ENCODE measurements around the gene MIPOL1. TPM values are rescaled to one million over a fixed set of nuclear protein-coding genes. Genes with fewer than 3 reads are reported as not detected.

Gene MIPOL1
- total and polyA plus RNA-seq, 2 experiments from 2014 or later: 16.6 to 24.8 TPM

DNA sequence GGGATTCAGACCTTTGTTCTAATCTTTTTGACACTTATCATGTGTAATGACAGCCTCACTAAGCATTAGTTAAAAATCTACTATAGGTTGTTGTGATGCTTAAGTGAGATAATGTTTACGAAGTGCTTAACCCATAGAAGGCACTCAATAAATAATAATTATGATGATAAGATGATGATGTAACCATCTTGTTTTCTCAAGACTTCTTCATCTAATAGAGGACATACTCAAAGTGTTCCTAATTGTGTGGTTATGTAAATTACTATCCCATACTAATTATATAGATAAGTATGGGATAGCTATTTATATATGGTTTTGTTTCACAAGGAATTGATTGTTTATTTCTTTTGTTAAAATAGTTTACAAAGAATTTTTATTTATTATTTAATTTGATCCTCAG is 76.9 kb downstream of the MIPOL1 start (continued):
- TF ChIP-seq, protein P1, sequence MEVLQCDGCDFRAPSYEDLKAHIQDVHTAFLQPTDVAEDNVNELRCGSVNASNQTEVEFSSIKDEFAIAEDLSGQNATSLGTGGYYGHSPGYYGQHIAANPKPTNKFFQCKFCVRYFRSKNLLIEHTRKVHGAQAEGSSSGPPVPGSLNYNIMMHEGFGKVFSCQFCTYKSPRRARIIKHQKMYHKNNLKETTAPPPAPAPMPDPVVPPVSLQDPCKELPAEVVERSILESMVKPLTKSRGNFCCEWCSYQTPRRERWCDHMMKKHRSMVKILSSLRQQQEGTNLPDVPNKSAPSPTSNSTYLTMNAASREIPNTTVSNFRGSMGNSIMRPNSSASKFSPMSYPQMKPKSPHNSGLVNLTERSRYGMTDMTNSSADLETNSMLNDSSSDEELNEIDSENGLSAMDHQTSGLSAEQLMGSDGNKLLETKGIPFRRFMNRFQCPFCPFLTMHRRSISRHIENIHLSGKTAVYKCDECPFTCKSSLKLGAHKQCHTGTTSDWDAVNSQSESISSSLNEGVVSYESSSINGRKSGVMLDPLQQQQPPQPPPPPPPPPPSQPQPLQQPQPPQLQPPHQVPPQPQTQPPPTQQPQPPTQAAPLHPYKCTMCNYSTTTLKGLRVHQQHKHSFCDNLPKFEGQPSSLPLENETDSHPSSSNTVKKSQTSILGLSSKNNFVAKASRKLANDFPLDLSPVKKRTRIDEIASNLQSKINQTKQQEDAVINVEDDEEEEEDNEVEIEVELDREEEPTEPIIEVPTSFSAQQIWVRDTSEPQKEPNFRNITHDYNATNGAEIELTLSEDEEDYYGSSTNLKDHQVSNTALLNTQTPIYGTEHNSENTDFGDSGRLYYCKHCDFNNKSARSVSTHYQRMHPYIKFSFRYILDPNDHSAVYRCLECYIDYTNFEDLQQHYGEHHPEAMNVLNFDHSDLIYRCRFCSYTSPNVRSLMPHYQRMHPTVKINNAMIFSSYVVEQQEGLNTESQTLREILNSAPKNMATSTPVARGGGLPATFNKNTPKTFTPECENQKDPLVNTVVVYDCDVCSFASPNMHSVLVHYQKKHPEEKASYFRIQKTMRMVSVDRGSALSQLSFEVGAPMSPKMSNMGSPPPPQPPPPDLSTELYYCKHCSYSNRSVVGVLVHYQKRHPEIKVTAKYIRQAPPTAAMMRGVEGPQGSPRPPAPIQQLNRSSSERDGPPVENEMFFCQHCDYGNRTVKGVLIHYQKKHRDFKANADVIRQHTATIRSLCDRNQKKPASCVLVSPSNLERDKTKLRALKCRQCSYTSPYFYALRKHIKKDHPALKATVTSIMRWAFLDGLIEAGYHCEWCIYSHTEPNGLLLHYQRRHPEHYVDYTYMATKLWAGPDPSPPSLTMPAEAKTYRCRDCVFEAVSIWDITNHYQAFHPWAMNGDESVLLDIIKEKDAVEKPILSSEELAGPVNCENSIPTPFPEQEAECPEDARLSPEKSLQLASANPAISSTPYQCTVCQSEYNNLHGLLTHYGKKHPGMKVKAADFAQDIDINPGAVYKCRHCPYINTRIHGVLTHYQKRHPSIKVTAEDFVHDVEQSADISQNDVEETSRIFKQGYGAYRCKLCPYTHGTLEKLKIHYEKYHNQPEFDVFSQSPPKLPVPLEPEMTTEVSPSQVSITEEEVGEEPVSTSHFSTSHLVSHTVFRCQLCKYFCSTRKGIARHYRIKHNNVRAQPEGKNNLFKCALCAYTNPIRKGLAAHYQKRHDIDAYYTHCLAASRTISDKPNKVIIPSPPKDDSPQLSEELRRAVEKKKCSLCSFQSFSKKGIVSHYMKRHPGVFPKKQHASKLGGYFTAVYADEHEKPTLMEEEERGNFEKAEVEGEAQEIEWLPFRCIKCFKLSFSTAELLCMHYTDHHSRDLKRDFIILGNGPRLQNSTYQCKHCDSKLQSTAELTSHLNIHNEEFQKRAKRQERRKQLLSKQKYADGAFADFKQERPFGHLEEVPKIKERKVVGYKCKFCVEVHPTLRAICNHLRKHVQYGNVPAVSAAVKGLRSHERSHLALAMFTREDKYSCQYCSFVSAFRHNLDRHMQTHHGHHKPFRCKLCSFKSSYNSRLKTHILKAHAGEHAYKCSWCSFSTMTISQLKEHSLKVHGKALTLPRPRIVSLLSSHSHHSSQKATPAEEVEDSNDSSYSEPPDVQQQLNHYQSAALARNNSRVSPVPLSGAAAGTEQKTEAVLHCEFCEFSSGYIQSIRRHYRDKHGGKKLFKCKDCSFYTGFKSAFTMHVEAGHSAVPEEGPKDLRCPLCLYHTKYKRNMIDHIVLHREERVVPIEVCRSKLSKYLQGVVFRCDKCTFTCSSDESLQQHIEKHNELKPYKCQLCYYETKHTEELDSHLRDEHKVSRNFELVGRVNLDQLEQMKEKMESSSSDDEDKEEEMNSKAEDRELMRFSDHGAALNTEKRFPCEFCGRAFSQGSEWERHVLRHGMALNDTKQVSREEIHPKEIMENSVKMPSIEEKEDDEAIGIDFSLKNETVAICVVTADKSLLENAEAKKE (CRISPR knock-in tag; IDR thresholded peaks at IDR 0.05): no peak
- TF ChIP-seq ZNF114 (CRISPR knock-in tag; IDR thresholded peaks at IDR 0.05): no peak
- TF ChIP-seq EZH2 (IDR thresholded peaks at IDR 0.05; ENCODE audit: low read depth, unreplicated experiment): no peak
- no peak for TF ChIP-seq ZNF331 (CRISPR knock-in tag; IDR thresholded peaks at IDR 0.05; ENCODE audit: low read depth)
- TF ChIP-seq, protein P2, sequence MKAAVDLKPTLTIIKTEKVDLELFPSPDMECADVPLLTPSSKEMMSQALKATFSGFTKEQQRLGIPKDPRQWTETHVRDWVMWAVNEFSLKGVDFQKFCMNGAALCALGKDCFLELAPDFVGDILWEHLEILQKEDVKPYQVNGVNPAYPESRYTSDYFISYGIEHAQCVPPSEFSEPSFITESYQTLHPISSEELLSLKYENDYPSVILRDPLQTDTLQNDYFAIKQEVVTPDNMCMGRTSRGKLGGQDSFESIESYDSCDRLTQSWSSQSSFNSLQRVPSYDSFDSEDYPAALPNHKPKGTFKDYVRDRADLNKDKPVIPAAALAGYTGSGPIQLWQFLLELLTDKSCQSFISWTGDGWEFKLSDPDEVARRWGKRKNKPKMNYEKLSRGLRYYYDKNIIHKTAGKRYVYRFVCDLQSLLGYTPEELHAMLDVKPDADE (IDR thresholded peaks at IDR 0.05): no peak
- TF ChIP-seq POLR2AphosphoS5 (IDR thresholded peaks at IDR 0.05; ENCODE audit: low read depth): no peak
- no peak for TF ChIP-seq STAT1 (IDR thresholded peaks at IDR 0.05; ENCODE audit: unreplicated experiment)

DNA sequence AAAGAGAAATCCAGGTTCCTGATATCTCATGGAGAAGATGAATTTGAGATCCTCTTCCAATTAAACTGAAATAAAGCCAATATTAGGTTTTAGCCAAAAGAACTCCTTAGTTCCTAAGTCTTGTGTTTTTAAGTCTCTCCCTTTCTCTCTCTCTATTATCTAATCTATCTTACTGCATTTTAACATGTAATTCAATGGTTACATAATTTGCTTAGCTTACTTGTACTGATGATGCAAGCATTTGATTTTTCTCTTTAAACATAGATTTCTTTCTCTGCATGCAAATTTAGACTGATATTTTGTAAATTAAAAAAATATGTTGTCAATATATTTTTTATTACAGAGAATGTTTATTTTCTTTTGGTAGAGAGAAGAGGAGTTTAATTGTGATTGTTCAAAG is 78.2 kb downstream of the MIPOL1 start:
- Histone ChIP-seq H3K4me3 (no peak overlapping the region), H3K79me2 (replicated peaks; ENCODE audit: insufficient read depth) (no peaks in the 10 kb centered on the region), H3K27ac (ENCODE audit: low read depth) (no peak overlapping the region), H4K20me1 (replicated peaks; ENCODE audit: insufficient read depth) (no peaks in the 10 kb centered on the region), H3K9me2 (ENCODE audit: insufficient read depth) (no peaks in the 10 kb centered on the region), H3F3A (replicated peaks; ENCODE audit: low read depth) (no peaks in the 10 kb centered on the region), H3K4me1 (ENCODE audit: insufficient read depth) (no peaks in the 10 kb centered on the region), H3K27me3 (ENCODE audit: insufficient read depth) (no peaks in the 10 kb centered on the region), H3K36me3 (ENCODE audit: insufficient read depth) (no peaks in the 10 kb centered on the region; the same call in 1 of the 2 replicates), H3K4me2 (no peak overlapping the region), H2AFZ (no peak overlapping the region)
- H3K4me1 Mint-ChIP-seq: no peaks in the 10 kb centered on the region
- no peaks in the 10 kb centered on the region for H3K27me3 Mint-ChIP-seq (ENCODE audit: insufficient read depth, low read depth, poor library complexity)
- H3K27ac Mint-ChIP-seq: no peak overlapping the region
- no peaks in the 10 kb centered on the region for H3K36me3 Mint-ChIP-seq (ENCODE audit: low read depth)
- no peak for DNase-seq (ENCODE audit: low spot score)
- H3K9me3 Mint-ChIP-seq: no peaks in the 10 kb centered on the region
- no peak overlapping the region for H3K4me3 Mint-ChIP-seq
- no peak for ATAC-seq
- TF ChIP-seq ZNF331 (CRISPR knock-in tag; IDR thresholded peaks at IDR 0.05; ENCODE audit: low read depth): no peak
- TF ChIP-seq, protein P3, sequence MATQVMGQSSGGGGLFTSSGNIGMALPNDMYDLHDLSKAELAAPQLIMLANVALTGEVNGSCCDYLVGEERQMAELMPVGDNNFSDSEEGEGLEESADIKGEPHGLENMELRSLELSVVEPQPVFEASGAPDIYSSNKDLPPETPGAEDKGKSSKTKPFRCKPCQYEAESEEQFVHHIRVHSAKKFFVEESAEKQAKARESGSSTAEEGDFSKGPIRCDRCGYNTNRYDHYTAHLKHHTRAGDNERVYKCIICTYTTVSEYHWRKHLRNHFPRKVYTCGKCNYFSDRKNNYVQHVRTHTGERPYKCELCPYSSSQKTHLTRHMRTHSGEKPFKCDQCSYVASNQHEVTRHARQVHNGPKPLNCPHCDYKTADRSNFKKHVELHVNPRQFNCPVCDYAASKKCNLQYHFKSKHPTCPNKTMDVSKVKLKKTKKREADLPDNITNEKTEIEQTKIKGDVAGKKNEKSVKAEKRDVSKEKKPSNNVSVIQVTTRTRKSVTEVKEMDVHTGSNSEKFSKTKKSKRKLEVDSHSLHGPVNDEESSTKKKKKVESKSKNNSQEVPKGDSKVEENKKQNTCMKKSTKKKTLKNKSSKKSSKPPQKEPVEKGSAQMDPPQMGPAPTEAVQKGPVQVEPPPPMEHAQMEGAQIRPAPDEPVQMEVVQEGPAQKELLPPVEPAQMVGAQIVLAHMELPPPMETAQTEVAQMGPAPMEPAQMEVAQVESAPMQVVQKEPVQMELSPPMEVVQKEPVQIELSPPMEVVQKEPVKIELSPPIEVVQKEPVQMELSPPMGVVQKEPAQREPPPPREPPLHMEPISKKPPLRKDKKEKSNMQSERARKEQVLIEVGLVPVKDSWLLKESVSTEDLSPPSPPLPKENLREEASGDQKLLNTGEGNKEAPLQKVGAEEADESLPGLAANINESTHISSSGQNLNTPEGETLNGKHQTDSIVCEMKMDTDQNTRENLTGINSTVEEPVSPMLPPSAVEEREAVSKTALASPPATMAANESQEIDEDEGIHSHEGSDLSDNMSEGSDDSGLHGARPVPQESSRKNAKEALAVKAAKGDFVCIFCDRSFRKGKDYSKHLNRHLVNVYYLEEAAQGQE (IDR thresholded peaks at IDR 0.05; ENCODE audit: unreplicated experiment): no peak
- no peak for TF ChIP-seq EZH2 (IDR thresholded peaks at IDR 0.05; ENCODE audit: low read depth, unreplicated experiment)
- TF ChIP-seq STAT1 (IDR thresholded peaks at IDR 0.05; ENCODE audit: unreplicated experiment): no peak
- TF ChIP-seq NANOG (IDR thresholded peaks at IDR 0.05; ENCODE audit: borderline replicate concordance): no peak
- TF ChIP-seq, protein P4, sequence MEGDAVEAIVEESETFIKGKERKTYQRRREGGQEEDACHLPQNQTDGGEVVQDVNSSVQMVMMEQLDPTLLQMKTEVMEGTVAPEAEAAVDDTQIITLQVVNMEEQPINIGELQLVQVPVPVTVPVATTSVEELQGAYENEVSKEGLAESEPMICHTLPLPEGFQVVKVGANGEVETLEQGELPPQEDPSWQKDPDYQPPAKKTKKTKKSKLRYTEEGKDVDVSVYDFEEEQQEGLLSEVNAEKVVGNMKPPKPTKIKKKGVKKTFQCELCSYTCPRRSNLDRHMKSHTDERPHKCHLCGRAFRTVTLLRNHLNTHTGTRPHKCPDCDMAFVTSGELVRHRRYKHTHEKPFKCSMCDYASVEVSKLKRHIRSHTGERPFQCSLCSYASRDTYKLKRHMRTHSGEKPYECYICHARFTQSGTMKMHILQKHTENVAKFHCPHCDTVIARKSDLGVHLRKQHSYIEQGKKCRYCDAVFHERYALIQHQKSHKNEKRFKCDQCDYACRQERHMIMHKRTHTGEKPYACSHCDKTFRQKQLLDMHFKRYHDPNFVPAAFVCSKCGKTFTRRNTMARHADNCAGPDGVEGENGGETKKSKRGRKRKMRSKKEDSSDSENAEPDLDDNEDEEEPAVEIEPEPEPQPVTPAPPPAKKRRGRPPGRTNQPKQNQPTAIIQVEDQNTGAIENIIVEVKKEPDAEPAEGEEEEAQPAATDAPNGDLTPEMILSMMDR (conservative IDR thresholded peaks at IDR 0.05; ENCODE audit: low read depth in 2 of 2): no peak
- no peak for TF ChIP-seq ZNF114 (CRISPR knock-in tag; IDR thresholded peaks at IDR 0.05)

All from GM23338 (cell line).